Activated B cell treated with CpG ODN at 0.5 μM for 24 hours (primary cell): ENCODE measurements around the gene SLC39A9. TPM values are rescaled to one million over a fixed set of nuclear protein-coding genes. Genes with fewer than 3 reads are reported as not detected.

ENCODE experiments used
- ATAC-seq: fragments of 200-7000 bp; cut with Tn5 transposase; one replicate; pipeline ENCODE4 v1.10.0; 2021; ENCODE audit warnings: low read depth, mild to moderate bottlenecking, moderate library complexity
- CTCF ChIA-PET: fragments of 350-600 bp; sonication (Branson Sonifier 250); formaldehyde crosslinking; loops from one replicate; lab custom pipeline; 2021; ENCODE audit warnings: antibody characterized with exemption; lab: Charles Lee
- POLR2A ChIA-PET: fragments of 350-600 bp; sonication (Branson Sonifier 250); formaldehyde crosslinking; loops from one replicate; lab custom pipeline; 2021; ENCODE audit warnings: antibody characterized with exemption; lab: Charles Lee
- DNase-seq: peaks from one replicate; pipeline ENCODE4 v3.0.0; 2022
- H3K27ac Mint-ChIP-seq: one replicate; pipeline ENCODE4 v1.8.0; 2020; ENCODE audit warnings: mixed read lengths
- H3K27me3 Mint-ChIP-seq: one replicate; pipeline ENCODE4 v1.8.0; 2021; ENCODE audit warnings: mixed read lengths
- H3K36me3 Mint-ChIP-seq: one replicate; pipeline ENCODE4 v1.8.0; 2021; ENCODE audit warnings: low read depth, mixed read lengths
- H3K4me1 Mint-ChIP-seq: one replicate; pipeline ENCODE4 v1.8.0; 2021; ENCODE audit warnings: mixed read lengths
- H3K4me3 Mint-ChIP-seq: one replicate; pipeline ENCODE4 v1.8.0; 2020; ENCODE audit warnings: mild to moderate bottlenecking, mixed read lengths
- H3K9me3 Mint-ChIP-seq: one replicate; pipeline ENCODE4 v1.8.0; 2020; ENCODE audit warnings: mixed read lengths
- CTCF ChIP-seq: fragments of 200-600 bp; IDR thresholded peaks from one replicate; pipeline ENCODE4 v1.8.0; 2022; ENCODE audit warnings: antibody characterized with exemption, mild to moderate bottlenecking
- intact Hi-C: fragments of 100-400 bp; cut with micrococcal nuclease; formaldehyde crosslinking; loops from one replicate; pipeline ENCODE4 v1.15.1; 2024
- total RNA-seq: library from RNA; stranded (reverse); gene quantifications from 2 replicates; pipeline ENCODE4 v1.2.3, GENCODE V29; 2022

The SLC39A9 gene
- total RNA-seq, 1 donor from 2014 or later, result 54.5 TPM

- CTCF ChIA-PET, result no interaction called here
These were observed 91.0 kb downstream of the SLC39A9 start for GRCh38 chr14:69489495-69489894.

GRCh38 chr14:69490219-69490918 is 91.9 kb downstream of the SLC39A9 start:
- intact Hi-C loops, result no loop called here
- Mint-ChIP-seq H3K4me1 (no peaks in the 10 kb centered on the region), H3K36me3 (no peaks in the 10 kb centered on the region), H3K4me3 (no peak overlapping the region), H3K9me3 (no peaks in the 10 kb centered on the region), H3K27ac (no peak overlapping the region), H3K27me3 (peaks cover 49% of the 10 kb centered on the region)
- ChIA-PET CTCF (no interaction called here), POLR2A (no interaction called here)
- ATAC-seq (no peak), DNase-seq (no peak)
- TF ChIP-seq CTCF, result no peak

More at GRCh38 chr14:69489495-69489894, 91.0 kb downstream of the SLC39A9 start:
- Mint-ChIP-seq H3K4me3 (no peak overlapping the region), H3K27ac (no peak overlapping the region), H3K36me3 (no peaks in the 10 kb centered on the region), H3K4me1 (no peaks in the 10 kb centered on the region), H3K9me3 (no peaks in the 10 kb centered on the region), H3K27me3 (peaks cover 43% of the 10 kb centered on the region)
- POLR2A ChIA-PET, result no interaction called here
- DNase-seq (no peak), ATAC-seq (no peak)
- intact Hi-C loops, result no loop called here
- no peak for TF ChIP-seq CTCF

DNA sequence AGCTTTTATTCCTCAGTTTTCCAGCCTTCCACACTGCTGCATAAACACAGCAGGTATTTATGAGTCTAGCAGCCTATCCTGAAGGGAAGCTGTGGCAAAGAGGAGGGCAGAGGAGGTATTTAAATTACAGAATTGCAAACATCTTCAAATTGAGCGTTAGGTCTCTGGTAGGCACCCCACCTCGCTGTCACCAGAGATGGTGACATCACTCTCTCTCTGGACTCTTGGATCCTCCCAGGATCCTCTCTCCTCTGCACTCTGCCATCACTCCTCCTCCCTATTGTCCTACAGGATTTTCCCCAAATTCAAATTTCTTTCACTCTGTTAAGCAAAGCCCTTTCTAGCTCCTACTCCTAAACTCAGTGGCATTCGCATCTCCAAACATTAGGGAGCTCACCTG is 92.7 kb downstream of the SLC39A9 start:
- no peak for ATAC-seq
- intact Hi-C loops, result no loop called here
- no peaks in the 10 kb centered on the region for H3K36me3 Mint-ChIP-seq
- DNase-seq, result no peak
- ChIA-PET POLR2A (no interaction called here), CTCF (no interaction called here)
- no peak overlapping the region for H3K27ac Mint-ChIP-seq
- H3K4me3 Mint-ChIP-seq, result no peak overlapping the region
- no peaks in the 10 kb centered on the region for H3K4me1 Mint-ChIP-seq
- no peak for TF ChIP-seq CTCF
- H3K9me3 Mint-ChIP-seq, result no peaks in the 10 kb centered on the region
- peaks cover 45% of the 10 kb centered on the region for H3K27me3 Mint-ChIP-seq

GRCh38 chr14:69493038-69493437 is 94.5 kb downstream of the SLC39A9 start:
- intact Hi-C loops, result no loop called here
- CTCF ChIA-PET, result no interaction called here
- no peak overlapping the region for H3K27ac Mint-ChIP-seq
- no peak for TF ChIP-seq CTCF
- H3K36me3 Mint-ChIP-seq, result no peaks in the 10 kb centered on the region
- peaks cover 34% of the 10 kb centered on the region for H3K27me3 Mint-ChIP-seq
- ATAC-seq, result no peak
- DNase-seq, result no peak
- H3K9me3 Mint-ChIP-seq, result no peaks in the 10 kb centered on the region
- no peak overlapping the region for H3K4me3 Mint-ChIP-seq
- H3K4me1 Mint-ChIP-seq, result no peaks in the 10 kb centered on the region
- POLR2A ChIA-PET, result no interaction called here

GRCh38 chr14:69493791-69494190 is 95.3 kb downstream of the SLC39A9 start:
- no peak for DNase-seq
- POLR2A ChIA-PET, result no interaction called here
- CTCF ChIA-PET, result no interaction called here
- no peak for ATAC-seq
- intact Hi-C loops, result no loop called here
- no peak for TF ChIP-seq CTCF
- H3K4me1 Mint-ChIP-seq, result no peaks in the 10 kb centered on the region
- H3K9me3 Mint-ChIP-seq, result no peaks in the 10 kb centered on the region
- H3K27ac Mint-ChIP-seq, result no peak overlapping the region
- H3K27me3 Mint-ChIP-seq, result peaks cover 29% of the 10 kb centered on the region
- no peak overlapping the region for H3K4me3 Mint-ChIP-seq
- no peaks in the 10 kb centered on the region for H3K36me3 Mint-ChIP-seq
